Body of pancreas (tissue), 4 donors: ENCODE results near the gene WSCD1.

ENCODE experiments used
- POLR2A ChIP-seq, 3 donors: fragments of 450-650 bp; IDR thresholded peaks; one replicate each; pipeline ENCODE4 v1.6.1; 2016; ENCODE audit warnings: antibody characterized with exemption in 3 of 3, mild to moderate bottlenecking in 2 of 3
- TF ChIP-seq, protein P1 (sequence below), 7 experiments: fragments of 450-650 bp in 4 of 7; fragments of 200-600 bp in 3 of 7; sonication (generic) in 3 of 7; IDR thresholded peaks; one replicate each; pipeline ENCODE4 v1.5.1; 2016 to 2019; ENCODE audit warnings: antibody characterized with exemption in 7 of 7

DNA sequence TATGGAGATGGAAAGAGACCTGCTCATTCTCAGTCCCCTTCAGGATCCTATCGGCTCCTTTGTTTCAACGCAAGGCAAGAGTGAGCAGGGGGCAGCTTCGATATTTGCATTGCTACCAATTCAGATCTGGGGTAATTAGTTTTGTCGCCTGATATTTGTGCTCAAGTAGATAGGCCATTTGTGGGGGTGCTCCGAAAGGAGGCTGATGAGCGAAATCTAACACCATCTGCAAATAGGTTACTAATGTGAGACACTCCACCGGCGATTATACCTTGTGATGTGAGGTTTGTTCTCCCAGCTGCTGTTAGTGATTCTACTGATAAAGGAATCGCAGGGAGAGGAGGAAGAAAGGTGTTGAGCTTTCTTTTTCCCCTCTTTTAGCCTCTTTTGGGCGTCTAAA lies 31.5 kb downstream of the WSCD1 start:
- TF ChIP-seq, protein P1, sequence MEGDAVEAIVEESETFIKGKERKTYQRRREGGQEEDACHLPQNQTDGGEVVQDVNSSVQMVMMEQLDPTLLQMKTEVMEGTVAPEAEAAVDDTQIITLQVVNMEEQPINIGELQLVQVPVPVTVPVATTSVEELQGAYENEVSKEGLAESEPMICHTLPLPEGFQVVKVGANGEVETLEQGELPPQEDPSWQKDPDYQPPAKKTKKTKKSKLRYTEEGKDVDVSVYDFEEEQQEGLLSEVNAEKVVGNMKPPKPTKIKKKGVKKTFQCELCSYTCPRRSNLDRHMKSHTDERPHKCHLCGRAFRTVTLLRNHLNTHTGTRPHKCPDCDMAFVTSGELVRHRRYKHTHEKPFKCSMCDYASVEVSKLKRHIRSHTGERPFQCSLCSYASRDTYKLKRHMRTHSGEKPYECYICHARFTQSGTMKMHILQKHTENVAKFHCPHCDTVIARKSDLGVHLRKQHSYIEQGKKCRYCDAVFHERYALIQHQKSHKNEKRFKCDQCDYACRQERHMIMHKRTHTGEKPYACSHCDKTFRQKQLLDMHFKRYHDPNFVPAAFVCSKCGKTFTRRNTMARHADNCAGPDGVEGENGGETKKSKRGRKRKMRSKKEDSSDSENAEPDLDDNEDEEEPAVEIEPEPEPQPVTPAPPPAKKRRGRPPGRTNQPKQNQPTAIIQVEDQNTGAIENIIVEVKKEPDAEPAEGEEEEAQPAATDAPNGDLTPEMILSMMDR (IDR thresholded peaks at IDR 0.05), result no peak
- no peak for TF ChIP-seq POLR2A (IDR thresholded peaks at IDR 0.05)
